HepG2 (cell line): ENCODE results near the gene ZNF217. TPM values are rescaled to one million over a fixed set of nuclear protein-coding genes. Genes with fewer than 3 reads are reported as not detected.

Experiments
- FOXK1 ChIP-seq: sonication (generic); formaldehyde crosslinking; IDR thresholded peaks from 2 replicates; pipeline ENCODE4 v1.4.0; 2020; ENCODE audit warnings: low read depth, missing genetic modification reagents, borderline replicate concordance
- GATA4 ChIP-seq: sonication (generic); IDR thresholded peaks from 2 replicates; pipeline ENCODE4 v1.6.1; 2016; ENCODE audit warnings: antibody characterized with exemption, low read depth, borderline replicate concordance
- GZF1 ChIP-seq: sonication (generic); formaldehyde crosslinking; IDR thresholded peaks from 2 replicates; pipeline ENCODE4 v1.5.1; 2020; ENCODE audit warnings: mild to moderate bottlenecking, missing genetic modification reagents
- MED8 ChIP-seq: sonication (generic); formaldehyde crosslinking; IDR thresholded peaks from 2 replicates; pipeline ENCODE4 v1.8.1; 2023; ENCODE audit warnings: mild to moderate bottlenecking, missing genetic modification reagents; ENCODE audit not compliant: insufficient replicate concordance
- NR1H2 ChIP-seq: sonication (generic); formaldehyde crosslinking; IDR thresholded peaks from 2 replicates; pipeline ENCODE4 v1.8.1; 2022; ENCODE audit warnings: low read depth, missing genetic modification reagents, borderline replicate concordance
- RBFOX2 ChIP-seq: fragments of 200-400 bp; formaldehyde crosslinking; IDR thresholded peaks from 2 replicates; pipeline ENCODE4 v1.6.1; 2017; ENCODE audit warnings: low read depth, mild to moderate bottlenecking, low read length
- TBP ChIP-seq: sonication (generic); formaldehyde crosslinking; IDR thresholded peaks from 2 replicates; pipeline ENCODE4 v1.5.0; 2020; ENCODE audit warnings: missing genetic modification reagents
- ZNF782 ChIP-seq: sonication (generic); formaldehyde crosslinking; IDR thresholded peaks from 2 replicates; pipeline ENCODE4 v1.4.0; 2020; ENCODE audit warnings: missing genetic modification reagents, mild to moderate bottlenecking, borderline replicate concordance
- ZNF839 ChIP-seq: sonication (generic); formaldehyde crosslinking; IDR thresholded peaks from 2 replicates; pipeline ENCODE4 v1.4.0; 2020; ENCODE audit warnings: missing genetic modification reagents, mild to moderate bottlenecking, borderline replicate concordance
- polyA plus RNA-seq, 8 experiments: library from polyadenylated mRNA; depleted of rRNA in 3 of 8; stranded (reverse) in 7 of 8; unstranded in 1 of 8; fragments of >200 nt; fragmentation: Illumina TruSeq in 4 of 8; extraction: Trizol in 4 of 8; gene quantifications; 2 replicates each; pipeline versions ENCODE4 v1.2.1 to v1.2.3, GENCODE V29; 2011 to 2016; ENCODE audit warnings: low read depth in 4 of 8, missing spikeins in 1 of 8, mixed read lengths in 1 of 8; ENCODE audit not compliant: insufficient read depth in 1 of 8
- total RNA-seq, 5 experiments: library from RNA; depleted of rRNA; stranded (reverse); fragments of >200 nt; fragmentation: Illumina TruSeq; extraction: Trizol; gene quantifications; 2 replicates each; pipeline ENCODE4 v1.2.3, GENCODE V29; 2016; ENCODE audit warnings: low read depth in 1 of 5
- TF ChIP-seq, protein P1 (sequence below): sonication (generic); formaldehyde crosslinking; IDR thresholded peaks from 2 replicates; pipeline ENCODE4 v1.5.0; 2020; ENCODE audit warnings: mild to moderate bottlenecking, missing genetic modification reagents
- TF ChIP-seq, protein P2 (sequence below), 2 experiments: fragments of 450-650 bp in 1 of 2; sonication (generic) in 1 of 2; formaldehyde crosslinking in 1 of 2; IDR thresholded peaks; 2 replicates each; pipeline versions ENCODE4 v1.6.1 to v1.8.0; 2016 to 2022; ENCODE audit warnings: antibody characterized with exemption in 1 of 2, mild to moderate bottlenecking in 1 of 2, missing genetic modification reagents in 1 of 2
- TF ChIP-seq, protein P3 (sequence below): sonication (generic); formaldehyde crosslinking; IDR thresholded peaks from 2 replicates; pipeline ENCODE4 v1.8.1; 2023; ENCODE audit warnings: mild to moderate bottlenecking, missing genetic modification reagents, borderline replicate concordance
- TF ChIP-seq, protein P4 (sequence below): sonication (generic); formaldehyde crosslinking; IDR thresholded peaks from 2 replicates; pipeline ENCODE4 v1.5.1; 2020; ENCODE audit warnings: missing genetic modification reagents, mild to moderate bottlenecking, borderline replicate concordance

The ZNF217 gene
- total and polyA plus RNA-seq, 2 of the 13 experiments (the other 11 are each of a cell fraction or from before 2014, with no cell fraction given): 22.3 to 29.8 TPM

DNA sequence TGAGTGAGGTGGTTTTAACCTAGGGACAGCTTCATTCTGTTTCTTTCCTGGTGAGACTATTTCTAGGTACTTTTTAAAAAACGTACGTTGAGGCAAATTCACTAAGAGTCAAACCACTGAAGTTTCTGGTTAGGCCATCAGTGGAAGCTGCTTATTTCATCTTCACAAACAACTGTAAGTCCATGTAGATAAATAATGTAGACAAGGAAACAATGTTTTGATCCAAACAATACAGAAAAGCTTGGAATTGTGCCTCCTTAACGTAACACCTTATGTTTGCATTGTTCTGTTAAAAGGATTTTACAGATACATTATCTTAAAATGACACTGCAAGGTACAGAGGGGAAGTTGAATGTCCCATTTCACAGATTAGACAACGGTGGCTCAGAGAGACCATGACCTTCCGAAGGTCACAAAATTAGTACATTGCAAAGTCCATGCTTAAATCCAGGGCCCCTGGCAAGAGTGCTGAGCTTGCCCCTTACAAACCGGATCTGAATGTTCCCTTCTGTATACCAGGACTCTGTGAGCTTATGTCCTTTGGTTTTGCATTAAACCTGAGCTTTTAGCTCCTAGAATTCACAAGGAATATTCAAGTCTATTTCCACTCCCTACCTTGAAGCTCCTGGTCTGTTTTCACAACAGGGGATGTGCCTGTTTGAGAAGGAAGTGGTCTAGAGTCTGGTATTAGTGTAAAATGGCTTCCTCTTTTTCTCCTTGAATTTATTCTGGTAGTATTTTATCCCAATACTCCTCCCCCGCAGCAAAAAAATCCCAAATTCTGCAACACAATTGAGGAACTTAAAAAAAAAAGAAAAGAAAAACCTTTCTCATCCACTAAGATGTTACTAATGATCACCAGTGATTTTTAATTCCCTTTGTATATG is 28.9 kb upstream of the ZNF217 start (continued):
- TF ChIP-seq, protein P1, sequence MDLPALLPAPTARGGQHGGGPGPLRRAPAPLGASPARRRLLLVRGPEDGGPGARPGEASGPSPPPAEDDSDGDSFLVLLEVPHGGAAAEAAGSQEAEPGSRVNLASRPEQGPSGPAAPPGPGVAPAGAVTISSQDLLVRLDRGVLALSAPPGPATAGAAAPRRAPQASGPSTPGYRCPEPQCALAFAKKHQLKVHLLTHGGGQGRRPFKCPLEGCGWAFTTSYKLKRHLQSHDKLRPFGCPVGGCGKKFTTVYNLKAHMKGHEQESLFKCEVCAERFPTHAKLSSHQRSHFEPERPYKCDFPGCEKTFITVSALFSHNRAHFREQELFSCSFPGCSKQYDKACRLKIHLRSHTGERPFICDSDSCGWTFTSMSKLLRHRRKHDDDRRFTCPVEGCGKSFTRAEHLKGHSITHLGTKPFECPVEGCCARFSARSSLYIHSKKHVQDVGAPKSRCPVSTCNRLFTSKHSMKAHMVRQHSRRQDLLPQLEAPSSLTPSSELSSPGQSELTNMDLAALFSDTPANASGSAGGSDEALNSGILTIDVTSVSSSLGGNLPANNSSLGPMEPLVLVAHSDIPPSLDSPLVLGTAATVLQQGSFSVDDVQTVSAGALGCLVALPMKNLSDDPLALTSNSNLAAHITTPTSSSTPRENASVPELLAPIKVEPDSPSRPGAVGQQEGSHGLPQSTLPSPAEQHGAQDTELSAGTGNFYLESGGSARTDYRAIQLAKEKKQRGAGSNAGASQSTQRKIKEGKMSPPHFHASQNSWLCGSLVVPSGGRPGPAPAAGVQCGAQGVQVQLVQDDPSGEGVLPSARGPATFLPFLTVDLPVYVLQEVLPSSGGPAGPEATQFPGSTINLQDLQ (CRISPR knock-in tag): no peak
- TF ChIP-seq GZF1 (no peak), TBP (CRISPR knock-in tag) (no peak), RBFOX2 (no peak), FOXK1 (CRISPR knock-in tag) (no peak), ZNF782 (no peak), MED8 (CRISPR knock-in tag) (no peak), NR1H2 (CRISPR knock-in tag) (no peak), ZNF839 (CRISPR knock-in tag) (no peak), GATA4 (no peak)
- TF ChIP-seq, protein P2, sequence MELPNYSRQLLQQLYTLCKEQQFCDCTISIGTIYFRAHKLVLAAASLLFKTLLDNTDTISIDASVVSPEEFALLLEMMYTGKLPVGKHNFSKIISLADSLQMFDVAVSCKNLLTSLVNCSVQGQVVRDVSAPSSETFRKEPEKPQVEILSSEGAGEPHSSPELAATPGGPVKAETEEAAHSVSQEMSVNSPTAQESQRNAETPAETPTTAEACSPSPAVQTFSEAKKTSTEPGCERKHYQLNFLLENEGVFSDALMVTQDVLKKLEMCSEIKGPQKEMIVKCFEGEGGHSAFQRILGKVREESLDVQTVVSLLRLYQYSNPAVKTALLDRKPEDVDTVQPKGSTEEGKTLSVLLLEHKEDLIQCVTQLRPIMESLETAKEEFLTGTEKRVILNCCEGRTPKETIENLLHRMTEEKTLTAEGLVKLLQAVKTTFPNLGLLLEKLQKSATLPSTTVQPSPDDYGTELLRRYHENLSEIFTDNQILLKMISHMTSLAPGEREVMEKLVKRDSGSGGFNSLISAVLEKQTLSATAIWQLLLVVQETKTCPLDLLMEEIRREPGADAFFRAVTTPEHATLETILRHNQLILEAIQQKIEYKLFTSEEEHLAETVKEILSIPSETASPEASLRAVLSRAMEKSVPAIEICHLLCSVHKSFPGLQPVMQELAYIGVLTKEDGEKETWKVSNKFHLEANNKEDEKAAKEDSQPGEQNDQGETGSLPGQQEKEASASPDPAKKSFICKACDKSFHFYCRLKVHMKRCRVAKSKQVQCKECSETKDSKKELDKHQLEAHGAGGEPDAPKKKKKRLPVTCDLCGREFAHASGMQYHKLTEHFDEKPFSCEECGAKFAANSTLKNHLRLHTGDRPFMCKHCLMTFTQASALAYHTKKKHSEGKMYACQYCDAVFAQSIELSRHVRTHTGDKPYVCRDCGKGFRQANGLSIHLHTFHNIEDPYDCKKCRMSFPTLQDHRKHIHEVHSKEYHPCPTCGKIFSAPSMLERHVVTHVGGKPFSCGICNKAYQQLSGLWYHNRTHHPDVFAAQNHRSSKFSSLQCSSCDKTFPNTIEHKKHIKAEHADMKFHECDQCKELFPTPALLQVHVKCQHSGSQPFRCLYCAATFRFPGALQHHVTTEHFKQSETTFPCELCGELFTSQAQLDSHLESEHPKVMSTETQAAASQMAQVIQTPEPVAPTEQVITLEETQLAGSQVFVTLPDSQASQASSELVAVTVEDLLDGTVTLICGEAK (IDR thresholded peaks at IDR 0.05): no peak
- TF ChIP-seq, protein P2 (CRISPR knock-in tag; IDR thresholded peaks at IDR 0.05): peak; percentile 36; the same call in 1 of the 2 replicates
- TF ChIP-seq, protein P3, sequence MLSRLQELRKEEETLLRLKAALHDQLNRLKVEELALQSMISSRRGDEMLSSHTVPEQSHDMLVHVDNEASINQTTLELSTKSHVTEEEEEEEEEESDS (CRISPR knock-in tag): no peak
- TF ChIP-seq, protein P4, sequence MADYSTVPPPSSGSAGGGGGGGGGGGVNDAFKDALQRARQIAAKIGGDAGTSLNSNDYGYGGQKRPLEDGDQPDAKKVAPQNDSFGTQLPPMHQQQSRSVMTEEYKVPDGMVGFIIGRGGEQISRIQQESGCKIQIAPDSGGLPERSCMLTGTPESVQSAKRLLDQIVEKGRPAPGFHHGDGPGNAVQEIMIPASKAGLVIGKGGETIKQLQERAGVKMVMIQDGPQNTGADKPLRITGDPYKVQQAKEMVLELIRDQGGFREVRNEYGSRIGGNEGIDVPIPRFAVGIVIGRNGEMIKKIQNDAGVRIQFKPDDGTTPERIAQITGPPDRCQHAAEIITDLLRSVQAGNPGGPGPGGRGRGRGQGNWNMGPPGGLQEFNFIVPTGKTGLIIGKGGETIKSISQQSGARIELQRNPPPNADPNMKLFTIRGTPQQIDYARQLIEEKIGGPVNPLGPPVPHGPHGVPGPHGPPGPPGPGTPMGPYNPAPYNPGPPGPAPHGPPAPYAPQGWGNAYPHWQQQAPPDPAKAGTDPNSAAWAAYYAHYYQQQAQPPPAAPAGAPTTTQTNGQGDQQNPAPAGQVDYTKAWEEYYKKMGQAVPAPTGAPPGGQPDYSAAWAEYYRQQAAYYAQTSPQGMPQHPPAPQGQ (CRISPR knock-in tag): no peak
